Retinal pigment epithelial cell (primary cell): Measurements from ENCODE around the gene TNFRSF8.

ENCODE experiments used
- DNase-seq: peaks from one replicate; pipeline ENCODE4 v3.0.0-alpha.2; 2010; ENCODE audit warnings: low read depth
- H3K4me3 ChIP-seq: 2 replicates; pipeline ENCODE4 v1.5.1; 2011; ENCODE audit warnings: mild to moderate bottlenecking, low read length, control low read depth, moderate library complexity
- TF ChIP-seq, protein P1 (sequence below): conservative IDR thresholded peaks from 2 replicates; pipeline ENCODE4 v1.5.1; 2011; ENCODE audit warnings: low read depth, low read length, control low read depth, inconsistent platforms

Gene TNFRSF8

DNA sequence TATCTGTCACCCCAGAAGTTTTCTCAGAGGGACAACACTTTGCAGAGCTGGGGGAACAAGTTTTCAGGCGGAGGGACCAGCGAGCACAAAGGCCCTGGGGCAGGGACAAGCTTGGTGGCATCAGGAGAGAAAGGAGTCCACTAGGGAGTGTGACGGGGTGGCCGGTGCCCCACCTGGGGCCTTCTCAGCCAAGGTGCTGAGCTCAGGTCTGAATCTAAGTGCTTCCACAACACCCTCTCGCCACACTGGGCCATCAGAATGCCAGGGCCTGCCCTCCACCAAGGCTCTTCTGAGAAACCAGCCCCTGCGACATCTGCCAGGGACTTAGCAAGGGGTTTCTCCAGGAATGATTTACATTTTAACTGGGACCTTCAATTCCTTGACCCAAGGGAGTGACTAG, 7.8 kb upstream of the TNFRSF8 start:
- H3K4me3 ChIP-seq, result no peak overlapping the region
- TF ChIP-seq, protein P1, sequence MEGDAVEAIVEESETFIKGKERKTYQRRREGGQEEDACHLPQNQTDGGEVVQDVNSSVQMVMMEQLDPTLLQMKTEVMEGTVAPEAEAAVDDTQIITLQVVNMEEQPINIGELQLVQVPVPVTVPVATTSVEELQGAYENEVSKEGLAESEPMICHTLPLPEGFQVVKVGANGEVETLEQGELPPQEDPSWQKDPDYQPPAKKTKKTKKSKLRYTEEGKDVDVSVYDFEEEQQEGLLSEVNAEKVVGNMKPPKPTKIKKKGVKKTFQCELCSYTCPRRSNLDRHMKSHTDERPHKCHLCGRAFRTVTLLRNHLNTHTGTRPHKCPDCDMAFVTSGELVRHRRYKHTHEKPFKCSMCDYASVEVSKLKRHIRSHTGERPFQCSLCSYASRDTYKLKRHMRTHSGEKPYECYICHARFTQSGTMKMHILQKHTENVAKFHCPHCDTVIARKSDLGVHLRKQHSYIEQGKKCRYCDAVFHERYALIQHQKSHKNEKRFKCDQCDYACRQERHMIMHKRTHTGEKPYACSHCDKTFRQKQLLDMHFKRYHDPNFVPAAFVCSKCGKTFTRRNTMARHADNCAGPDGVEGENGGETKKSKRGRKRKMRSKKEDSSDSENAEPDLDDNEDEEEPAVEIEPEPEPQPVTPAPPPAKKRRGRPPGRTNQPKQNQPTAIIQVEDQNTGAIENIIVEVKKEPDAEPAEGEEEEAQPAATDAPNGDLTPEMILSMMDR, result no peak
- no peak for DNase-seq

- TF ChIP-seq, protein P1, result no peak
- no peak overlapping the region for H3K4me3 ChIP-seq
- DNase-seq, result no peak
Measured at GRCh38 chr1:12056331-12056841, 6.7 kb upstream of the TNFRSF8 start.

DNA sequence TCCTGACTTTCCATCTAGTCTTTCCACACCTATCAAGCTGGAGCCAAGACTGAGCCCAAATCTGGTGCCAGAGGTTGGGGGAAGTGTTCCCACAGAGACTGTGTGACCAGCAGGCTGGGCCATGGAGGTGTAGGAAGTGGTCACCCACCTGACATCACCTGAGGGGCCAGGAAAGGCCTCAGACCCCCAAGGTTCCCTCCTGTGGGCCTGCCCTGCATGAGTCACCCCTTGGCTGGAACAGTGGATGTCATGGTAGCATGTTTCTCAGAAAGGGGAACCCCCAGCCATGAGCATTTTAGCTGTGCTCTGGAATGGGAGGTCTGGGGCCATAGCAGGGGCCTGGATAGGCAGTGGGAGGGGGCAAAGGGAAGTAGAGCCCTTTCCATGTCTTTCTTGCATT, 5.7 kb upstream of the TNFRSF8 start:
- no peak overlapping the region for H3K4me3 ChIP-seq
- no peak for DNase-seq
- TF ChIP-seq, protein P1, result no peak

GRCh38 chr1:12057940-12058687, 5.0 kb upstream of the TNFRSF8 start:
- DNase-seq, result no peak
- no peak overlapping the region for H3K4me3 ChIP-seq
- TF ChIP-seq, protein P1, result no peak

- TF ChIP-seq, protein P1, result no peak
- no peak overlapping the region for H3K4me3 ChIP-seq
- no peak for DNase-seq
Measured at GRCh38 chr1:12059226-12059625, 3.9 kb upstream of the TNFRSF8 start.

DNA sequence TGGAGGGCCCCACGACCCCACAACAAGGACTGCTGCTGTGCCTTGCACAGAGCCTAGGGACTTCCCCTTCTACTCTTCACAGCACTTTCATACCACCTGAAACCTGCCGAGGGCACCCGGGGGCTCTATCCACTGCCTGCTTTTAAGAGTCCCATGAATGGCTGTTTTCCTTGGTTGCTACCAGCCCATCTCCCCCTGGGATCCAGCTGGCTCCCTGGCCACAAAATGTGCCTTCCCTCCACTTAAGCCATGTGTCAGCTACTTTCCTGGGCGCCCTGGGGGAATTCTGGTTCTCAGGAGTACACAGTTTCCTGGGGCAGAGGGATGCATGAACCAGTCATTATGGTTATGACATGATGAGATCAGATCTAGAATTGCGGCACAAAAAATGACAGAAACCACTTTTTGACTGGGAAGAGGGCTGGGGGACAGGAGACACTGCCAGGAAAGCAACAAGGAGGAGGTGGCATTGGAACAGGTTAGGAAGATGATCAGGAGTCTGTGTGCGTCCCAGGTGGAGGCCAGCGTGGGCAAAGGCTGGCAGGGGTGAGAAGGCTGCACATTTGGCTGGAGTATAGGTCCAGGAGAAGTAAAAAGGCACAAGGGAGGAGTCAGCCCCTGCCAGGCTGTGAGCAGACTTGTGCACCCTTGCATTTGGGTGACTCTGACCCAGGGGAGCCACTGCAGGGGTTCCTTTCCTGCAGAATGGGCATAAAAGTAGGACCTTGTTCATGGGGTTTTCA, 3.2 kb upstream of the TNFRSF8 start:
- TF ChIP-seq, protein P1, result no peak
- DNase-seq, result no peak
- no peak overlapping the region for H3K4me3 ChIP-seq
